Muscle of back (tissue), 13 donors: ENCODE measurements around the gene ATP4B. TPM values are rescaled to one million over a fixed set of nuclear protein-coding genes. Genes with fewer than 3 reads are reported as not detected.

Experiments used
- DNase-seq, 3 donors: peaks; one replicate each; pipeline versions ENCODE4 v3.0.0 to v3.0.0-alpha.2; 2013
- long read RNA-seq, 9 donors: transcript quantifications; one replicate each; lab custom pipeline, GENCODE V29; 2026
- polyA plus RNA-seq, 10 donors: library from polyadenylated mRNA; unstranded; fragments of 120-200 nt; gene quantifications; one replicate each; pipeline ENCODE4 v1.2.1, GENCODE V29; 2013; ENCODE audit not compliant: insufficient read length in 10 of 10

ATP4B gene
- polyA plus RNA-seq: under 1 TPM in 2 of 10 donors, not detected in 8; 0.08 to 0.14 TPM
- long read RNA-seq, donor 1: 0 reads
- long read RNA-seq, donor 2: 0 reads
- long read RNA-seq, donor 3: 0 reads
- long read RNA-seq, donor 4: 0 reads
- long read RNA-seq, donor 5: 0 reads
- long read RNA-seq, donor 6: 0 reads
- long read RNA-seq, donor 7: 0 reads
- long read RNA-seq, donor 8: 0 reads
- long read RNA-seq, donor 9: 0 reads

GRCh38 chr13:113657851-113658741 is at the start of gene ATP4B:
ATP4B (minus strand) TSS chr13:113658198; CDS start chr13:113658144, 54 bp downstream.
- no peak for DNase-seq

GRCh38 chr13:113672002-113672651 is 14.1 kb upstream of the ATP4B start:
- DNase-seq: no peak

GRCh38 chr13:113671066-113672001 is 13.3 kb upstream of the ATP4B start:
- no peak for DNase-seq

GRCh38 chr13:113670541-113670940 is 12.5 kb upstream of the ATP4B start:
- no peak for DNase-seq

- DNase-seq: no peak
These were observed 11.8 kb upstream of the ATP4B start for GRCh38 chr13:113669755-113670341.

- DNase-seq: no peak
These were observed 11.3 kb upstream of the ATP4B start for GRCh38 chr13:113669231-113669754.

GRCh38 chr13:113668491-113668971 is 10.5 kb upstream of the ATP4B start:
- DNase-seq: no peak

GRCh38 chr13:113667771-113668490 is 9.9 kb upstream of the ATP4B start:
- DNase-seq: no peak

GRCh38 chr13:113666951-113667701 is 9.1 kb upstream of the ATP4B start, which contains the start of gene GRK1:
GRK1 (plus strand) TSS chr13:113667219; CDS start chr13:113667387, 168 bp downstream.
- DNase-seq: no peak

- no peak for DNase-seq
These were observed 8.3 kb upstream of the ATP4B start for GRCh38 chr13:113666329-113666670.

GRCh38 chr13:113665597-113666328 is 7.8 kb upstream of the ATP4B start:
- no peak for DNase-seq

GRCh38 chr13:113664751-113665596 is 7.0 kb upstream of the ATP4B start:
- no peak for DNase-seq

GRCh38 chr13:113663934-113664333 is 5.9 kb upstream of the ATP4B start:
- DNase-seq: no peak

GRCh38 chr13:113661509-113661908 is 3.5 kb upstream of the ATP4B start:
- no peak for DNase-seq

- no peak for DNase-seq
These were observed 2.1 kb upstream of the ATP4B start for GRCh38 chr13:113660066-113660465.

GRCh38 chr13:113659337-113659736 is 1.3 kb upstream of the ATP4B start:
- DNase-seq: no peak

GRCh38 chr13:113658836-113659235 is 838 bp upstream of the ATP4B start:
- DNase-seq: no peak
